ENCODE data around the gene ZNF385B.

GRCh38 chr2:179802051-179802882 is 59.1 kb downstream of the ZNF385B start:
- TF ChIP-seq POLR2A (IDR thresholded peaks at IDR 0.05), result no peak
- TF ChIP-seq CTCF (IDR thresholded peaks at IDR 0.05 in 4 of 5, conservative IDR thresholded peaks at IDR 0.05 in 1 of 5), result no peak
